GM18951 (cell line): ENCODE measurements around the gene ARPC2.
"Not testable (repeated sequence)": the region's sequence is repeated elsewhere in the genome, so short reads cannot be mapped to it uniquely, and the experiment has no call there.

ENCODE experiments used
- POLR2A ChIP-seq: IDR thresholded peaks from 4 replicates; pipeline ENCODE4 v1.6.1; 2011; ENCODE audit warnings: mild to moderate bottlenecking; ENCODE audit not compliant: insufficient read length, insufficient read depth; ENCODE audit errors: extremely low read depth
- in situ Hi-C: fragments of 300-500 bp; cut with MboI; formaldehyde crosslinking; loops from one replicate; pipeline ENCODE4 v1.12.0; 2022; ENCODE audit warnings: low sequenced_read_pairs, mixed read lengths, inconsistent platforms; ENCODE audit not compliant: unreplicated experiment

ARPC2 gene

DNA sequence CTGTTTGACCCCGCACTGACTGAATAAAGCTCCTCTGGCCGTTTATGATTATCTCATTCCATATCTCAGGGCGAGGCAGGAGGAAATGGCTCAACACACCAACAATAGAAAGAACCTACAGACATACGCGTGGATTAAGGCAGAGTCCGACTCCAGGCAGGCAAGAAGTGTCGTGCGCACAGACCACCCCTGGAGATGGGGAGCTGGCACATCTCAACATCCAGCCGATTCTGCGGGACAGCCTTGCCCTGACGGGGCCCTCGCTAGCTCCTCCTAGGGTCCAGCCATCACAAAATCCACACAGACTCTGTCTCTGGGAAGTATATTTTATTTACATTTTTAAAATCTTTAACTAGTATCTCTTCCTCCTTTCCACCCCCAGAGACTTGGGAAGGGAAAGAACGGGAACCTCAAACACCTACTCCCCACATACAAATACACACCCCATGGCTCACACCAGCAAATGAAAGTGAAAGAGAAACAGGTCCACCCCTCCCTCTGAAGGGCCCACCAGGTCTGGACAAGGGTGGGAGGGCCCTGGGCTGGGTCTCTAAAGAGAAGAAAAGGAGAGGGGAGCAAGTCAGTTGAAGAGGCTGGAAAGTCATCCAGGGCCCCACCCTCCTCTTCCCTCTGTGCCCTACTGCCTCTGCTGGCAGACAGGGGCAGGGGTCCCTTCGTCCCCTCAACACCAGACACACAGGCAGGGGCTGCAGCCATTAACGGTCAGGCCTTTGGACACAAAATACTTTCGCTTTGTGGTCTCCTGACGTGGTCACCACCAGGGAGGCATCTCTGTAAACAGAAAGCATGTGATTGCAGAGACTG, 47.0 kb downstream of the ARPC2 start:
- in situ Hi-C loops, result no loop called here
- TF ChIP-seq POLR2A, result no peak

DNA sequence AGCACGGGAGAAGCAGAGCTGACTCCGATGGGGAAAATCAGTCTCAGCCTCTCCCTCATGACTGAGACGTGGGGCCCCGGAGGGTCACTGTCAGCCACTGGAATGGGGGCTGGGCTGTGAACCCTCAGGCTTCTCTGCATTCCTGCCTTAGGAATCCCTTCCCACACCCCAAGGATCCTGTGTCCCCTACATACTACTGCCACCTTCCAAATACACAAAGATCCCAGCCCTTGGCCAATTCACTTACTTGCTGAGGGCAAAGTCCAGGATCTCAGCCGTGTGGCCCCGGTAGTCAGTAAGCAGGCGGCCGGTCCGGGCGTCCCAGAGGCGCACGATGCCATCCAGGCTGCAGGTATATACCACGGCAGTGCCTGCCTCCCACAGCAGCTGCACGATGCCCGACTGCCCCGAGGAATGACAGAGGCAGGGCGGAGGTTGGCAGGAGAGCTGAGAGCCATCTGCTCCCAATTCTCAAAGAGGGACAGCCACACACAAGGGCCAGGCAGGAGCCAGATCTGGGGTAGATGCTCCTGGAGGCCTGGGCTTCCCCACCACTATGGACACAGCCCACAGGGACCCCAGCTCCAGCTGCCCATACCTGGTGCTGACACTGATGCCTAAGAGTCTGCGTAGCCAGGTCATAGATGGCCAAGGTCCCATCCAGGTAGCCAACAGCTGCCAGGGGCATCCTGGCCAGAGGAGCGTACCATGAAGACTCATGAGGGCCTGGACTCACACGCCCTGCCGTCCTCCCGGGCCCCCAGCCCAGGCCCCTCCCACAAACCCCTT, 48.0 kb downstream of the ARPC2 start:
- in situ Hi-C loops, result no loop called here
- TF ChIP-seq POLR2A, result no peak

DNA sequence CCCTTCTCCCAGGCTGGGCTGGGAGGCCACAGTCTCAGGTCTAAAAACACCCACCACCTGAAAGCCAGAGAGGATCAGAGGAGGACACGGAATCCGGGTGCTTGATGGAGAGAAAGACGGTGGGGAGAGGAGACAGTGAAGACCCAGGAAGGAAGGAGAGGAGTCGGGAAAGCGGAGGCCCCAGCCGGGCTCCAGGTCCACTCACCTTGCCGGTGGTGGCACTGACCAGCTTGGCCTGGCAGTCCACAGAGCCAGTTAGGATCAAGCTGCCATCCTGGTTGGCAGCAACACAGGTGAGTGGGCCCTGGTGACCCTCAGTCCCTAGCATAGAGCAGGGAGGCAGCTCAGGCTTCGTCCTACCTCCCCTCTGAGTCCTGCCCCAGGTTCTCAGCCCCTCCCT, 48.6 kb downstream of the ARPC2 start:
- in situ Hi-C loops, result no loop called here

DNA sequence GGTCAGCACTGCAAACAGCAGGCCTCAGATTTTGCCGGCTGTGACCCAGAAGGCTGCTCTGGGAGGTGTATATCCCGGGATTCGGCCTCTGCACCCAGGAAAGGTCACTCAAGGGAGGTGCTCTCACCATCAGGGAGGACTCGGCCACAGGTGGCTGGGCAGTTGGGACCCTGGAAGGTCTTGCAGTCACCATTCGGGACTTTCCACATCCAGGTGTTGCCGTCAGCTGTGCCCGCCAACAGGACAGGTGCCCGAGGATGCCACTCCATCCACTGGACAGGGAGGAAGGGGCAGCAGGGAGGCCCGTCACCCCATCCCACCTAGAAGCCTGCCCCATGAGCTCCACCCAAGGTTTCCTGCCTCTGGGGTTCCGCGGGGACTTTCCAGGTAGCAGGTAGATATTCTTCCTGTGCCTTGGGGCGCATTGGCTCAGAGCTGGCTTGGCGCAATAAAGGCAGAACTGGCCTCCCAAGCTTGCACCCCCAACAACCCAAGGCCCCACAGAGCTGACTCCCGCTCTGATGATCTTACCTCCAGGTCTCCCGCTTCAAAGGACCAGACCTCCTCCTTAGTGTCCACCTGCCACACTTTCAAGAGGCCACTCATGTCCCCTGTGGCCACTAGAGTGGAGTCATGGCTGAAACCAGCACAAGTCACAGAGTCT, 49.5 kb downstream of the ARPC2 start:
- in situ Hi-C loops, result no loop called here
- TF ChIP-seq POLR2A, result no peak

More for the DNA sequence above, 48.6 kb downstream of the ARPC2 start:
- no peak for TF ChIP-seq POLR2A

DNA sequence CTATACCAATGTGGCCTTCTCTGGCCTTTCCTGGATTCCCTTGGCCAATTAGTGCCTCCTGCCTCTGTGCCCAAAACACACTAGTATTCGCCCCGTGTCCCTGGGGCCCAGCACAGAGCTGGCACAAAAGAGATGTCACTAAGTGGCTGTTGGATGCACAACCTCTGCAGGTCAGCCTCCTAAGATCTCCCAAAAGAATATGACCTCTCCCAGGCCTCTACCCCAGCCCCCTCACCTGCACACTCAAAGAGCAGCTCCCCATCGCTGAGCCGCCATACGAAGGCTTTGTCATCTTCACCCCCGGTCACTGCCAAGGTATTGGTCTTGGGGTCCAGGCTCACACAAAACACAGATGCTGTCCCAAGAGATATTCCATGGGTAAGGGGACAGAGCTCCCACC, 50.3 kb downstream of the ARPC2 start:
- in situ Hi-C loops, result no loop called here
- TF ChIP-seq POLR2A, result no peak

DNA sequence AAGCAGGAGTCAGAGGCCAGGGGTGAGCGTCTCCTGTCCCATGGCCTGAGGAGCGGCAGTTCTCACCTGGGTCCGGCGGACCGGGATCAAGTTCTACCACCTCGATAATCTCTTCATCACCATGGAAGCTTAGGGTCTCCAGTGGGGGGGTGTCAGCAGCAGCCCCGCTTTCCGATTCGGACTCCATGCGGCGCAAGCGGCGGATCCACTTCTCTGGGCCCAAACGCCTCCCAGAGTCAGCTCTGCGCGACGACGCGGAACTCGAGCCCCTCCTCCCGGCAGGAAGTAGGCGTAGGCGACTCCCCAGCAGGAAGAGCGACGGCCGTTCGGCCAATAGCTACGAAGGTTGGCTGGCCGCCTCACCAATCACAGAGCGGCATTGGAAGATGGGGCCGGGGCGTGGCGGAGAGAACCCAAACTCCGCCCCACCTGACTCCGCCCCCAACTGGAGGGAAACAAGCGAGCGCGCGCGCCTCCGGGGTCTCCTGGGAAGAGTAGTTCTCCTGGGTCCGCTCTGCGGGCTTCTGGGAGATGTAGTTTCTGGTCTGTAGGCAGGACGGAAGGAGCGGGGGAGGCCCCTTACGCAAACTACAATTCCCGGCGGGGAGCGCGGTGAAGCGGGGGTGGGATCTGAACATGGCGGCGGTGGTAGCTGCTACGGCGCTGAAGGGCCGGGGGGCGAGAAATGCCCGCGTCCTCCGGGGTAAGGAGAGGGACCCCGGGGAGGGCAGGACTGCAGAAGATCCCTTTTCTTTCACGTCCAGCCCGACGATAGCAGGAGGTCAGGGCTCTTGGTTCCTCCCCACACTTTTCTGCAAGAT, 53.1 kb downstream of the ARPC2 start, which contains the start of the genes AAMP and PNKD:
AAMP (minus strand) TSS at position 238 of the 821 bp plus-strand sequence; CDS start at position 187, 51 bp downstream.
PNKD (plus strand) TSS at position 620 of the 821 bp plus-strand sequence; CDS start at position 637, 17 bp downstream.
- peak; percentile 74 for TF ChIP-seq POLR2A
- in situ Hi-C loops, result no loop called here

DNA sequence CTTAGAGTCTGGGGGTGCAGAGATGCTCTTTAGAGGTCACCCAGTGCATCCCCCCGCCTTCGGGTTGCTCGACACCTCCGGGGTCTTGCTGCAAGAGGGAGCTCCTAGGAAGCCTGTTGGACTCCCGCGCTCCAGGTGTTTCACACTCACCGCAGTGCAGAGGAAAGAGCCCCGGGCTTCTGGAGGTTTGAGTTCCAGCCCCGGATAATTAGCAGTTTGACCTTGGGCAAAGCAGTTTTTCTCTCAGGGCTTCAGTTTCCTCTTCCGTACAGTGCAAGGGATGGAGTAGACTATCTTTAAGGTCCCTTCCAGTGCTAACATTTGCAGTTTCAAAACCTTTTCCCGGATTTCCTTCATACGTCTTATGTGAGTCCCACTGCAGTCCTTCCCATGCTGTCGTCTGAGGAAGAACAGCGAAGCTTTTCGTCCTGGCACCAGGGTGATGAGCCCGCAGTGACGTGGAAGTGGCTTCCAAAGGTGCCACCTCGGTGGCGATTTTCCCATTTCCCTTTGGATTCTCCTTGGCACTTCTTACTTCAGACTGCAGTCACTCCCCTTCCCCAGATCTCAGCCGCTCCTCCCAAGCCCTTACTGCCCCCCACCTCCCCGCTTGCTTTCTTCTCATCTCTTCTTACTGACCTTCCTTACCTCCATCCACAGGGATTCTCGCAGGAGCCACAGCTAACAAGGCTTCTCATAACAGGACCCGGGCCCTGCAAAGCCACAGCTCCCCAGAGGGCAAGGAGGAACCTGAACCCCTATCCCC, 53.9 kb downstream of the ARPC2 start:
- no peak for TF ChIP-seq POLR2A
- in situ Hi-C loops, result no loop called here

DNA sequence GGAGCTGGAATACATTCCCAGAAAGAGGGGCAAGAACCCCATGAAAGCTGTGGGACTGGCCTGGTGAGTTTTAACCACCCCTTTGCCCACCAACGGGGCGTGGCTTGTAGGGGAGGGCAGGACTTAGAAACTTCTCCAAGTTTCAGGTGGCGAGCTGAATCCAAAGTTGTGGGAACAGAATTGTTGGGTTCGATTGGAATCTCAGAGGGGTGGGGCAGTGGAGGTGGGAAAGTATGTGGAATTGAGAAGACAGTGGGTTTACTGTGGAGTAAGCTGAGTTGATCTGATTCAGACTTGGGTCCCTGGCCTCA, 54.5 kb downstream of the ARPC2 start:
- in situ Hi-C loops, result no loop called here
- TF ChIP-seq POLR2A, result no peak

DNA sequence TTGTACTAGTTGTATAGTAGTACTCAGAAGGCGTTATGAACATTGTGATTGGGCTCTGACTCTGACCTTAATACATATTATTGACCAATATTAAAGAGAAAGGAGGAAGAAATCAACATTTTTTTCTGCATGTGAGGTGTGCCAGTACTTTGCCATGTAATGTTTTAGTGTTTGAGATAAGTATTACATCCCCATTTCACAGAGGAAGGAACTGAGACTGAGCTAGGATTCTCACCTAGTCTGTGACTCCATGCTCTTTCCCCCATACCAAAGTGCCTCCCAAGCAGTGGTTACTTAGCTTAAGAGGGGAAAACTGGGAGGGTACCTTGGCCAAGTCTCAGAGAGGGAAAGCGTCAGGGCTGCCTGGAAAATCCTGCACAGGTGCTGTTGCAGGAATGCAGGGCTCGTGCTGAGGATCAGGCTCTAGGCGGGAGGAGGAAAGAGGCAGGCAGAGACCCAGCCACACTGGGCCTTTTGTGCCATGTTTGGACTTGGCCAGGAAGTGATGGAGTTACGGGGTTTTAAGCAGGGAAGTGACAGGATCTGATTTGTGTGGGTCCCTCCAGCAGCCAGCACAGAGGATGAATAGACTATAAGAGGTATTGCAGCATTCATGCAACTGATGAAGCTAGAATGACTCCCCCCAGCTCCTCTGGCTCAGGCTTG, 55.0 kb downstream of the ARPC2 start:
- in situ Hi-C loops, result no loop called here
- TF ChIP-seq POLR2A, result no peak

DNA sequence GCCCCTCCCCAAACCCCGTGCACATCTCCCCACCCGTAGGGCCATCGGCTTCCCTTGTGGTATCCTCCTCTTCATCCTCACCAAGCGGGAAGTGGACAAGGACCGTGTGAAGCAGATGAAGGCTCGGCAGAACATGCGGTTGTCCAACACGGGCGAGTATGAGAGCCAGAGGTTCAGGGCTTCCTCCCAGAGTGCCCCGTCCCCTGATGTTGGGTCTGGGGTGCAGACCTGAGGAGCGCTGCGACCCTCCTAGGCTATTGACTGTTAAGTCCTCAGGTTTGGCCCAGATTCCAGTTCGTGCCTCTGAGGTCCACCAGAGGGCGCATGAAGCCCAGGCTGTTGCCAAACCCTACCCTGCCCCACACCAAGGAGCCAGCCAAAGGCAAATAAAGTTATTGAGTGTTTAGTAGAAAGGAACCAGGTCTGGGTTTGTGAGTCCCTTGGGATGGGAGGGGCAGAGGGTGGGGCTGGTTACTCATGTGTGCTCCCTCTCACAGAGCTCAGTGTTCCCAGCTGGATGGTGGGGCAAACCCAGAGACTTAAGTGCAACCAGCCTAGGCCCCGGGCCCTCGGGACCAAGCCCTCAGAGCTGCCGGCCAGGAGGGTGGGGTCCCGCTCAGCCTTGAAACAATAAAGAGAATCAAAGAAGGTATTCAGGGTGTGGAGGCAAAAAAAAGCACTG, 55.7 kb downstream of the ARPC2 start:
- in situ Hi-C loops, result no loop called here
- no peak for TF ChIP-seq POLR2A

DNA sequence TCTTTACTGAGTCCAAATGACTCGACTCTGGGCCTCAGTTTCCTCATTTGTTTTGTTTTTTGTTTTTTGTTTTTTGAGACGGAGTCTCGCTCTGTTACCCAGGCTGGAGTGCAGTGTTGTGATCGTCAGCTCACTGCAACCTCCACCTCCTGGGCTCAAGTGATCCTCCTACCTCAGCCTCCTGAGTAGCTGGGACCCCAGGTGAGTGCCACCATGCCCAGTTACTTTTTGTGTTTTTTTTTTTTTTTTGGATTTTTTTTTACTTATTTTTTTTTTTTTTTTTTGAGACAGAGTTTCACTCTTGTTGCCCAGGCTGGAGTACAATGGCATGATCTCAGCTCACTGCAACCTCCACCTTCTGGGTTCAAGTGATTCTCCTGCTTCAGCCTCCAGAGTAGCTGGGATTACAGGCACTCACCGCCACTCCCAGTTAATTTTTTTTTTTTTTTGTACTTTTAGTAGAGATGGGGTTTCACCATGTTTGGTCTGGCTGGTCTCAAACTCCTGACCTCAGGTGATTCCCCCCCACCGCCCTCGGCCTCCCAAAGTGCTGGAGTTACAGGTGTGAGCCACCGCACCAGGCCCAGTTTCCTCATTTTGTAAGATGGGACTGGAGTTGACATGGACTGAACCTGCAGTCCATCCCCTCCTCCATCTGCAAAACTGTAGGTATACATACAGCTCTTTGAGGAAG, 56.4 kb downstream of the ARPC2 start:
- in situ Hi-C loops, result not testable (repeated sequence)
